HG03066 (cell line): ENCODE measurements around the gene CPXM2.

ENCODE experiments used
- ATAC-seq: cut with Tn5 transposase; IDR thresholded peaks from one replicate; pipeline ENCODE4 v1.9.1; 2021; ENCODE audit warnings: low read depth; ENCODE audit not compliant: unreplicated experiment

The CPXM2 gene

DNA sequence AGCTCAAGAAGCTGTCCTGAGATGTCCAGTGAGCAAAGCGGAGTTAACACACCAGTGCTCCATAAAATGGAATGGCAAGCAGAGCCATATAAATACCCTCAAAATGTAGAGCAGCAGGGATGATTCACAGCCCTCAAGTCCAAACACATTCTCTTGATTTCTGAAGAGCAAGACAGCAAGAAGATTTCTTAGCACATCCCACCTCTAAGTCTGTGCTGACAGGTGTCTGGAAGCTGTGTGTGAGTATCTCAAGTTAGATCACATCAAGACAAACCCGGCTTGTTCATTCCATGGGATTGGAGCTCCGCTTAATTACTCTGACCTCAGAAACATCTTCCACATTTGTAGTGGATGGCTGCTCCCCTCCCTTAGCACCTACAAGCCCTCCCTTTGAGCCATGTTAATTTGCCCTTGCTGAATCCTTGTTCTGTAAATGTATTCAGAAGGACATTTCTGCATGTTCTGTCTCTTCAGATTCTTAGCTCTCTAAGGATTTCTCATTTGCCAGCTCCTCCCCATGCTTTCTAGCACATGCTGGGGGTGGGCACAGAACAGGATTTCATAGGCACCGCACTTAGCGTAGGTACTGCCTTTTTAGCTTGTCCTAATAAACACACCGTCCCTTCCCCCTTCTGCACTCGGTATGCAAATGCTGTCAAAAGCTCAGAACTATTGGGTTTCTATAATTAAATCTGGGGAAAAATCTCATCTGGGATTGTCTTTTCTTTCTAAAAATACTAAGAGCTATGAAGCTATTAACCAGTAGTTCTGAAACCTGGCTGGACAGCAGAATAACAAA is 112.7 kb downstream of the CPXM2 start:
- no peak for ATAC-seq

DNA sequence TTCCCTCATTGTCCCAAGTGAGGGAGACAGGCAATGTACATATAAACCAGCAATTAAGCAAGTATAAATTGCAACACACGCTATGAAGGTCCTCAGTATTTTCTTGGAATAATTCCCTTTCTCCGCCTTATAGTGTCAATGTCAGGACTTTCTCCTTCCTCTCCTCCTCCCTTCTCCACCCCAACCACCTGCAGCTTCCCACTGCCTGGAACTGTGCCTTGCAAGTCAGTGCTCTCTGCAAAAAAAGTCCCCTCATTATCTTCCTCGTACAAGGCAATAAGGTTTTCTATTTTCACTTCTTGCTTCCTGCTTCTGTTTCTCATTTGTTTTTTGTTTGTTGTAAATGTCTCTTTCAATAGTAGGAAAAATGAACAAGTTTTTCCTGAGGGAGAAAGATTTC is 113.7 kb downstream of the CPXM2 start:
- ATAC-seq, result no peak

- no peak for ATAC-seq
Measured at GRCh38 chr10:123774132-123774742, 117.4 kb downstream of the CPXM2 start.

DNA sequence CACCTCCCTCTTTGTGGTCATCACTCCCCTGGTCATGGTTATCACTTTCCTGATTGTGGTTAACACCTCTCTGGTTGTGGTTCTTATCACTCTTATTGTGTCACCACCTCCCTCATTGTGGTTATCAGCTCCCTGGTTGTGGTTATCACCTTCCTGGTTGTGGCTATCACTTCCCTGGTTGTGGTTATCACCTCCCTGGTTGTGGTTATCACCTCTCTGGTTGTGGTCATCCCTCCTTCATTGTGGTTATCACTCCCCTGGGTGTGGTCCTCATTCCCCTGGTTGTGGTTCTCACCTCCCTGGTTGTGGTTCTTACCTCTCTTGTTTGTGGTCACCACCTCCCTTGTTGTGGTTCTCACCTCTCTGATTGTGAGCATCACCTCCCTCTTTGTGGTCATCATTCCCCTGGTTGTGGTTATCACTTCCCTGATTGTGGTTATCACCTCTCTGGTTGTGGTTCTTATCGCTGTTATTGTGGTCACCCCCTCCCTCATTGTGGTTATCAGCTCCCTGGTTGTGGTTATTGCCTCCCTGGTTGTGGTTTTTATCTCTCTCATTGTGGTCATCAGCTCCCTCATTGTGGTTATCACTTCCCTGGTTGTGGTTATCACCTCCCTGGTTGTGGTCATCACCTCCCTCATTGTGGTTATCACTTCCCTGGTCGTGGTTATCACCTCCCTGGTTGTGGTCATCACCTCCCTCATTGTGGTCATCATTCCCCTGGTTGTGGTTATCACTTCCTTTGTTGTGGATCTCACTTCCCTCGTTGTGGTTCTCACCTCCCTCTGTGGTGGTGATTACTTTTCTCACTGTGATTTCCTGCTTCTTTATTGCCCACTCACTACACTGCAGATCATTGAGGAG is 118.7 kb downstream of the CPXM2 start:
- ATAC-seq, result no peak

DNA sequence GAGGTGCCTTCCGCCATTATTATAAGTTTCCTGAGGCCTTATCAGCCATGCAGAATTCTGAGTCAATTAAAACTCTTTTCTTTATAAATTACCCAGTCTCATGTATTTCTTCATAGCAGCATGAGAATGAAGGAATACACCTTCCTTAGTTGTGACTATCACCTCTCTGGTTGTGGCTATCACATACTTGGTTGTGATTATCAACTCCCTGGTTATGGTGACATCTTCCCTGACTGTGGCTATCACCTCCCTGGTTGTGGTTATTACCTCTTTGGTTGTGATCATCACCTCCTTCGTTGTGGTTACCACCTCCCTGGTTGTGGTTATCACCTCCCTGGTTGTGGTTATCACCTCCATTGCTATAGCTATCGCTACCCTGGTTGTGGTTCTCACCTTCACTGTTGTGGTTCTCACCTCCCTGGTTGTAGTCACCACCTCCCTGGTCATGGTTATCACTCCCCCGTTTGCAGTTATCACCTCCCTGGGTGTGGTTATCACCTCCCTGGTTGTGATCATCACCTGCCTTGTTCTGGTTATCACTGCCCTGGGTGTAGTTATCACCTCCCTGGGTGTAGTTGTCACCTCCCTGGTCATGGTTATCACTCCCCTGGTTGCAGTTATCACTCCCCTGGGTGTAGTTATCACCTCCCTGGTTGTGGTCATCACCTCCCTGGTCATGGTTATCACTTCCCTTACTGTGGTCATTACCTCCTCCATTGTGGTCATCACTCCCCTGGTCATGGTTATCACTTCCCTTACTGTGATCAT is 119.5 kb downstream of the CPXM2 start:
- ATAC-seq, result no peak

DNA sequence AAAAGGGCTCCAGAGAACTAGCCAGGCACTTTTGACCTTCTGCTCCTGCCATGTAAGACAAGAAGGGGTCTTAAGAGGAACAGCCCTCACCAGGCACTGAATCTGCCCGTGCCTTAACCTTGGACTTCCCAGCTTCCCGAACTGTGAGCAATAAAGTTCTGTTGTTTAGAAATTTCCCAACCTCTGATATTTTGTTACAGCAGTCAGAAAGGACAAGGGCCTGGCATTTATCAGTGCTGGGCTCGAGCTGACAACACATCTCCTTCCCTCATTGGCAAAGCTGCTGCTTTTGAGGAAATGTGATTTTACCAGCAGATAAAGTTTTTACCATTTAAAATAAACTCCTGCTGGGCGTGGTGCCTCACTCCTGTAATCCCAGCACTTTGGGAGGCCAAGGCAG is 122.0 kb downstream of the CPXM2 start:
- ATAC-seq, result no peak

GRCh38 chr10:123766761-123767160 is 124.8 kb downstream of the CPXM2 start:
- ATAC-seq, result no peak

- no peak for ATAC-seq
Measured at GRCh38 chr10:123766012-123766411, 125.6 kb downstream of the CPXM2 start.

GRCh38 chr10:123761666-123762230 is 129.9 kb downstream of the CPXM2 start:
- ATAC-seq, result no peak

DNA sequence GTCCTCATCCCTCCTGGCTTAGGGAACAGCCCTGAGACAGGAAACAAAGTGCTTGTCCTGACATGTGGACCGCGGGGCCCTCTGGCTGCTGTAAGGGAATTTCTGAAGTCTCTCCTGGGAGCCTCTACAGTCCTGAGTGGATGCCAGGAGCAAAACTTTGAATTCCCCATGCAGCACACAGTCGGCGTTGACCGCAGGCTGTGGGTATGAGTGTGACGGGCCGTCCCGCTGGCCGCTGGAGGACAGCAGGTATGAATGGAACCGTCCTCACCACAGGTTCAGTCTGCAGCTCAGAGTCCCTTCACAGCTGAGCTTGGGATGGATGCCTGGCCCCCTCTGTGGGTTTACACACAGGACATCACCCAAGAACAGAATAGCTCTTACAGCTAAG is 130.6 kb downstream of the CPXM2 start:
- no peak for ATAC-seq

- ATAC-seq, result no peak
Measured at GRCh38 chr10:123760356-123761037, 131.1 kb downstream of the CPXM2 start.

DNA sequence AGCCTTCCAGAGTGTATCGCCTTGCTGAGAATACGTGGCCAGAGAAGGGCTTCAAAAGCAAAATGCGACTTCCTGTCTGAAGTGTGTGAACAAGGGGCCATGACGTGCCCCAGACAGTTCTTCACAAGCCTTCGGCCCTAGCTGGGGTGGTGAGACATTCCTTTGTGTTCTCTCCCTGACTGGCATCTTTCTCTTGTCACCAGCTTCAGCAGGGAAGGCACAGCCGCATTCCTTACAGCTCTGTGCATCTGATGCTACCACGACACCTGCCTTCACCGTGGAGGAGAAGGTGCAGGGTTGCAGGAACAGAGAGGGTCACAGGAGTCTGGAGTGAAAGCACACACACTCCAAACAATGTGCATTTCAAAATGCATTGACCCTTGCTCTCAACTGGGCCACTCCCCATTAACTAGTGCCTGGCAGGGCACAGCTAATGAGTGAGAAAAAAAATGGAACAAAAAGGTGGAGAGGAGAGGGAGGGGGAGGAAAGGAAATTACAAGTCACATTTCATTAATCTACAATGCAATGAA is 132.0 kb downstream of the CPXM2 start:
- no peak for ATAC-seq

DNA sequence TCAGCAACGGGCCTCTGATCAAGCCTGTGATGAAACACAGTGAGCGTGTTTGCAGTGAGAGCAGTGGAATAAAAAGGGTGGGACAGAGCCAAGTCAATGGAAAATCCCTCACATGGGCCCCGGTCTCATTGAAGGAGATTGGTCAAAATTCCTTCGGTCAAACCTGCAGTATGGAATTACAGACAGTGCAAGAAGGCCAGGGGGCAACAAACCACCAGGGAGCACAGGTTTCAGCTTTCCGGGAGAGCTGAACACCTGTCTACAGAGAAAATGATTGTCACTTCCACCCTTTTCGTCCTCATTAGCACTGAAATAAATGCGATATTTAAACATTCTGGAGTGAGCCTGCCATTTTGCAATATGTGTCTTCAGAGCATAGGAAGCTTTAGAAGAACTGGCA is 132.6 kb downstream of the CPXM2 start:
- ATAC-seq, result no peak

DNA sequence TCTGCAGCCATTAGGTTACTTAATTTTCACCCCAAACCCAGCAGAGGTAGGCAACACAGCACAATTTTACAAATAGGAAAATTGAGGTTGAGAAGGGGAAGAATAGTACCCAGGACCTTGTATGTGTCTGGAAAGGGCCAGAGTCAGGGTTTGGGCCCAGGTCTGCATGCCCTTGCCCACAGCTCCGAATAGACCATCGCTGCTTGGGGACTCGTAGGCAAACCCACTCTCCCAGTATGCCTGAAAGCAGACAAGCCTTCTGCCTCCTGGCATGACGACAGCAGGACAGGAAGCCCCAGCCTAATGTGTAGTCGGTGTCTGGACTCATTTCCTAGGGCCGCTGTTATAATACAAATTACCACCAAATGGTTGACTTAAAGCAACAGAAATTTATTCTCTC is 133.8 kb downstream of the CPXM2 start:
- no peak for ATAC-seq

- no peak for ATAC-seq
Measured at GRCh38 chr10:123755061-123755460, 136.5 kb downstream of the CPXM2 start.

GRCh38 chr10:123754123-123754522 is 137.5 kb downstream of the CPXM2 start:
- no peak for ATAC-seq

DNA sequence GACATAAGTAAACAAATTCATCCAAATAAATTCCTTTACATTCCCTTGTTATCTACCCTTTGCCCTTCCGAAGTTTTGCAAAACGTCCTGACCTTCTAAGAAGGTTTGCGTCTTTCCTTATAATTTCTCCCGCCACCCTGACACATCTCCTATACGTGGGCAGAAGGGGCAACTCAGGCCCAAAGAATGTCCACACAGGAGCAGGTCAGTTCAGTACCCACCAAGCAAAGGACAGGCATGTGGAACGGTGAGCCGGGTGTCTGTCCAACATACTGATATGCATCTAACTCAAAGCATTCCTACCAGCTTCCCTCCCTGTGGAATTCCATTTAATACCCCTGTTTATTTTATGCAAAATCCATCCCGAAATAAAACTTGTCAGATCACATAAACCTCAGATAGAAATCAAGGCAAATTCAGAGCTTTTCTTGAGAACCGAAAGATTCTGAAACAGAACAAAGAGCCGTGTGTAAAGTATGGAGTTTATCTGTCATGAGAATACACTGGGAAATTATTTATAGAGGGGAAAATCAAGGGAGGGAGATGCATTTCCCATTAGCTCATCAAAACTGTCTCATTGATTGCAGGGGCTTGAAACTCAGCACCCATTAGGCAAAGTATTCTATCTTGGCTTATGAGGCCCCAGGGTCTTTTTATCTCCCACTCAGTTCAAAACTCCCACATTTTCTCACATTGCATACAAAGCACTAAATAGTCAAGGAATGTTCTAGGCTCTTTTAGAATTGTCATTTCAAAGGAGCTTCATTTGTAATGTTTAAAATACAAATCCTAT is 140.1 kb downstream of the CPXM2 start:
- no peak for ATAC-seq

GRCh38 chr10:123750901-123751300 is 140.7 kb downstream of the CPXM2 start:
- ATAC-seq, result no peak

DNA sequence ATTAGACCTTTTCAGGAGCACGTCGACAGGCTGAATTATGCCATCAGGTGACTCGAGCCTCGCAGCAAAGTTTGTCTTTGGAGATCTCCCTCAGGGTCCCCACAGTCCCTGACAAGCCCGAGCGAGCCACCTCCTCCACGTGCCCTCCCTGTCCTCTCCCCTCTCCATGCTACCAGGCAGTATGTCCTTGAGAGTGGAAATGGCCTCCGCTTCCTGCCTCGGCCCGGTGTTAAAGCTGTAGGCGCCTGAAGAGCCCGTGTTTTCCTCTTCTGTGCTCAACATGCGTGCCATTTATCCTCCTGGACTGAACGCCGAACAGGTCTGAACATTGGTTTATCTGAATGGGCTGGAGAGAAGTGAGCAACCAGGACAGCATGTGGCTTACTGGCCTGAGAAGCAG is 142.9 kb downstream of the CPXM2 start:
- ATAC-seq, result no peak
